Measurements from ENCODE around the gene GPR162.

GPR162 gene

DNA sequence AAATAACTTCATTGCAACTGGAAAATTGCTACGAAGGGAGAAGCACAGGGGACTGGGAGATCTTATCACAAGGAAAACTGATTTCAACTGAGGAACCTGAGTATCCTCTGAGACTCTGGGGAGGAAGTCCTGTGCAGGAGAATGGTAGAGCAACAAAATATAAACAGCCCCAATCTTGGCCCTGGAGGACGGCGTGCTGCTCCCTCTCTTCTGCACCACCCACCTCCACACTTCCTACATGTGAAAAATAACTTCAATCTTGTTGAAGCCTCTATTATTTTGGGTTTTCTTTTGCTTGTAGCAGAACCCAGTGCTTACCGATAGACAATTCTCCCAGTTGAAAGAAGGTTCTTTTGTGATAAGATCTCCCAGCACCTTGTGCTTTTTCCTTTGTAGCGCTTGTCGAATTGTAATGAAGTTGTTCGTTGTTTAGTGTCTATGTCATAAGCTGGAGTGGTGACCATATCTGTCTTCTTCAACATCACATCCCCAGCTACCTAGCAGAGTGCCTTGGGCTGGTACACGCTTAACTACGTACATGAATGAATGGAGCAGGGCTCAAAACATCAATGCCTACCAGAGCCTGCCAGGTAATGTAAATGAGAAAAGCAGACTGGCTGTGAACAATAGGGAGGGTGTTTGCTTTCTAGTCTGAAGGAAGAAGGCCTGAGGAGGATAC lies 35.1 kb upstream of the GPR162 start:
- no peak for DNase-seq (ENCODE audit: low read depth)

DNA sequence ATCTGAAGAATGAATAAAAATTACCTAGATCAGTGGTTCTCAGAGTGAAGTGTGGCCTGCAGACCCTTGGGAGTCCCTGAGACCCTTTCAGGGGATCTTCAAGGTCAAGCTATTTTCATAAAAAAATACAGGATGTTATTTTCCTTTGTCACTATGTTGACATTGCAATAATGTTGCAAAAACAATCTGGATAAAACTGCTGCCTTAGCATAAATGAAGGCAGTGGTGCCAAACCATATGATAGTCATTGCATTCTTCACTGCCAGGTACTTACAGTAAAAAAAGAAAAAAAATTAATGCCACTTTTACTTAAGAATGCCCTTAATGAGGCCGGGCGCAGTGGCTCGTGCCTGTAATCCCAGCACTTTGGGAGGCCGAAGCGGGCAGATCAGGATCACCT lies 34.3 kb upstream of the GPR162 start:
- no peak for DNase-seq (ENCODE audit: low read depth)

DNA sequence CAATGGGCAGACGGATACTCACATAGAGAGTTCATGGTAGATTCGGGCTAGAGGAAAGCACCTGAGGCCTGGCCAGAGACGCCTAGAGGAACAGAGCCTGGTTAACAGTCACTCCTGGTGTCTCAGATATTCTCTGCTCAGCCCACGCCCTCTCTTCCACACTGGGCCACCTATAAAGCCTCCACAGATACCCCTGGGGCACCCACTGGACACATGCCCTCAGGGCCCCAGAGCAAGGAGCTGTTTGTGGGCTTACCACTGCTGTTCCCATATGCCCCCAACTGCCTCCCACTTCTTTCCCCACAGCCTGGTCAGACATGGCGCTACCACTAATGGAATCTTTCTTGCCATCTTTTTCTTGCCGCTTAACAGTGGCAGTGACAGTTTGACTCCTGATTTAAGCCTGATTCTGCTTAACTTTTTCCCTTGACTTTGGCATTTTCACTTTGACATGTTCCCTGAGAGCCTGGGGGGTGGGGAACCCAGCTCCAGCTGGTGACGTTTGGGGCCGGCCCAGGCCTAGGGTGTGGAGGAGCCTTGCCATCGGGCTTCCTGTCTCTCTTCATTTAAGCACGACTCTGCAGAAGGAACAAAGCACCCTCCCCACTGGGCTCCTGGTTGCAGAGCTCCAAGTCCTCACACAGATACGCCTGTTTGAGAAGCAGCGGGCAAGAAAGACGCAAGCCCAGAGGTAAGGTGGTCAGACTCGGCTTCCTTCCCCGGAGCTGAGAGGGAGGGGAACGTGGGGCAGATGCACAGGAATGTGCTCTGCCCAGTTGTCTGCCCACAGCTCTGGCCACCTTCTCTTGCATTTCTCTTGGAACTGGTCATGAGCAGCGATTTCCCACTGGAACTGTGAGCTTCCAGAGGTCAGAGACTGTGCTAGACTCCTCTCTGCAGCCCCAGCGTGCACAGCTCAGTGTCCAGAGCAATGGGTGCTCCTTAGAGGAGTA lies 32.4 kb upstream of the GPR162 start, which contains the start of gene CD4:
Gene CD4 (plus strand): TSS at position 557 of the 953 bp plus-strand sequence. CDS start 10,611 bp downstream, outside the sequence.
- DNase-seq (ENCODE audit: low read depth) = no peak

DNA sequence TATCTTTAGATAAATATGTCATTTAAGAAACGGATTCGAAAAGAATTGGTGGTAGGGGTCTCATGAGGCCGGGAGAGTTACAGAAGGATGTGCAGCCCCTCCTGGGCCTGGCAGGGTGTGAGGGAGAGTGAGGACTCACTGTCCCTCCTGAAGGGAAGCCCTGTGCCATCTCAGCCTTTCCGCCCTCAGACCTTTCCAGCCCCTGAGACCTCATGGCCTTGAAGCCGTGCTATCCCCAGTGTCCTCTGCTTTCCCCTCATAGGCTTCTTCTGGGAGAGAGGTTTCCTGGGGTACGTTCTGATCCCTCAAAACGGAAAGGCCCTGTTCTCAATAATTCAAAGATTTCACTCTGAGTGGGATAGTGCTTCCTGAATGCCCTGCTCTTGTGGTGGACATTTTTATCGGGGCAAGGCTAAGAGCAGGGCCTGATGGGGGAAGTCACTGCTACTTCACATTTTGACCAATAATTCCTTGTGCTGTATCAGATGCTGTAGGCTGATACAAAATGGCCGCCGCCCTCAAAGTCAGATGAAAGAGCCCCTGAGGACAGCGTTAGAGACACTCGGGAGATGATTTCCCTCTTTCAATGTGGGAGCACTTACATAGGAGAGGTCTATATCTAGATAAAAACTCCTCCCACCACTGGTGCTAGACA lies 31.0 kb upstream of the GPR162 start:
- no peak for DNase-seq (ENCODE audit: low read depth)

DNA sequence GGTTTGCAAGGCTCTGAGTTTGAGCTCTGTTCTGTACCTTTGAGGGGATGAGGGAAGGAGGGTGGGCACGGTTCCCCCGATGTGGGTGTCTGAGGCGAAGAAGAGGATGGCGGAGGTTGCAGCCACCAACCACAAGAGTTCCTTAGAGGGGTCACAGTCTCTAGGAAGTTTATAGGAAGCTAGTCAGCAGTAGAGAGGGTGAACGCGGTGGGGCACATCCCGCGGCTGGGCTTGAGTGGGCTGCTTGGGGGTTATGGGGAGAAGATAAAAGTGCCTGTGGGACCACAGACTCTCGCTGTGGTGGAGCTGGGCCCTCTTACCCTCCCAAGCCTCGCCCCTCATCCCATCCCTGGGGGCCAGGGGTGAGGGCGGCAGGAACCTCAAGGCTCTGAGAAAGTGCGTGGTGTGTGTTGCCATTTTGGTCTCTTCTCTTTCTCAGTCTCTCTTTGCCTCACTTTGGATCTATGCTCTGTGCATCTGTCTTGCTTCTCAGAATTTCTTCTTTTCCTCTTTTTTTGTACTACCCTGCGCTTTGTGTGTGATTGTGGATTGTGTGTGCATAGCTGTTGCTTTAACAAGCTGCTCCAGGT lies 29.6 kb upstream of the GPR162 start:
- no peak for DNase-seq (ENCODE audit: low read depth)

DNA sequence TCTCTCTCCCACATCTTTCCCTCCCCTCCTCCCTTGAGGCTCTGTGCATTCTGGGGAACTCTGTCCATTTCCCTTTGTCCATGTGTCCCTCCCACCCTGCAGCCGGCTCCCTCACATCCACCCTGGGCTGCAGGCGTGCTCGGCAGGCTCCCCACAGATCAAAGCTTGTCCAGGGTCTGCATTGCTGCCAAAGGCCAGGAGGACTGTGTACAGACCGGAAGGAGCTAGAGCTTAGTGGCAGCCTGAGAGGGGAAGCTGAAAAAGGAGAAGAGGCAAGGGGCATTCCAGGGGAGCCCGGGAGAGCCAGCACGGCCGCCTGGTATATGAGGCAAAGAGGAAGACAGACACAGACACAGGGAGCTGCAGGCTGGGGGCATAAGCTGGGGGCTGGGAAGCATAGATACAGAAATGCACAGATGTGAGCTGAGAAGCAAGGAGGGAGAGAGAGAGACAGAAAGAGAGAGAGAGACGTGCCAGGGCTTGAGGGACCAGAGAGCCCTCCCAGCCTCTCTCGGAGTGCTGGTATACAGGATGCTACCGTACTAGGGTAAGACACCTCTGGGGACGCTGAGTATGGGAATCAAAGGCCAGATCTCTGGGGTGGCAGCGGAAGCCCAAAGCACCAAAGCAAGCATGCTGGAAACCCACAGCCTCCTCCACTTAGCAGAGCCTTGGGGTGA lies 29.0 kb upstream of the GPR162 start:
- DNase-seq (ENCODE audit: low read depth) = no peak

DNA sequence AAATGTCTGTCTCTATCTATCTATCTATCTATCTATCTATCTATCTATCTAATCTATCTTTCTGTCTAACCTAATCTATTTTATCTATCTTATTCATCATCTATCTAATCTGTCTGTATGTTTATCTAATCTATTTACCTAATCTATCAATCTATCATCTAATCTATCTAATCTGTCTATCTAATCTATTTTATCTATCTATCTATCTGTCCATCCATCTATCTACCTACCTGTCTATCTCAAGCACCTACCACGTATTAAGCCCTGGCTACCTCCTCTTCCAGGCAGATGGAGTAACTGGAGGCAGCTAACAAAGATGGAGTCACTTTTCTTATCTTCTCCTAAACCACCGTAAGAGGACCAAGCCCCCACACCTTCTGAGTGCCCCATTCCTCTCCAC lies 26.5 kb upstream of the GPR162 start:
- DNase-seq (ENCODE audit: low read depth) = no peak

DNA sequence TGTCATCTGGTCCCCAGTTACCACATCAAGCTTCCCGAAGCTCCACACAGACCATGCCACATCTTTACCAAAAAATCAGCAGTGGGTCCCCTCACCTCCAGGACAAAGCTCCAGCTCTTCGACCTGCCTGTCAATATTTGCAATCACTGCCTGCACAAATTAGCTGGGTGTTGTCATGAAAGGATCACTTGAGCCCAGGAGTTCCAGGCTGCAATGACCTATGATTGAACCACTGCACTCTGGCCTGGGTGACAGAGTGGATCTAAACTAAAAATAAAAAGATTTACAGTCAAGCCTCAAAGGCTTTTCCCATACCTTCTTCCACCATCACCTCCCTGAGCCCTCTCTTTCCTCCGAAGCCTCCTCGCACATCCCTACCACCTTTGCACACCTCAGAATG lies 25.0 kb upstream of the GPR162 start:
- DNase-seq (ENCODE audit: low read depth) = no peak

DNA sequence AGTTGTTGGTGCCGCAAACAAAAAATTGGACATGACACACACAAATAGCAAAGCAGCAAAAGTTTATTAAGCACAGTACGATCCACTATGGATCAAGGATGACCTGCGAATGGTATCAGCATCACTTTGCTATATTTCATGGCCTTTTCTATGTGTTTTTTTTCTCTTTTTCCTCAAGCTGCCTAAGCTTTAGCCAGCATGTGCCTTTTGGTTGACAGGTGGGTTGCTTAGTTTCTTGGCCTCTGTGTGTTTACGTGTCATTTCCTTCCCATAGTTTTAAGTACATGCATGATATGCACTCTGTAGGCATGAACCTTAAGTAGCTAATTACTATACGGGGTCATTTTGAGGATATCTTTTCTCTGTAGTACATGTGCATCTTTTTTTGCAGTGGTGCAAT lies 22.5 kb upstream of the GPR162 start:
- no peak for DNase-seq (ENCODE audit: low read depth)

DNA sequence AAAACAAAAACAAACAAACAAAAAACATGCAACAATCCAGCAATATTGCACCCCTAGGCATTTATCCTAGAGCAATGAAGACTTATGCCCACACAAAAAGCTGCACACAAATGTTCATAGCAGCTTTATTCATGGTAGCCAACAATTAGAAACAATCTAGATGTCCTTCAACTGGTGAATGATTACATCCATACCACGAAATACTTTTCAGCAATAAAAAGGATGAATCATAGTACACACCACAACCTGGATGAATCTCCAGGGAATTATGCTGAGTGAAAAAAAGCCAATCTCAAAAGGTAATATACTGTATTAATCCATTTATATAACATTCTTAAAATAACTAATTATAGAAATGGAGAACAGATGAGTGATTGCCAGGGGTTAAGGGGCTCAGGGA lies 14.5 kb upstream of the GPR162 start:
- no peak for DNase-seq (ENCODE audit: low read depth)

DNA sequence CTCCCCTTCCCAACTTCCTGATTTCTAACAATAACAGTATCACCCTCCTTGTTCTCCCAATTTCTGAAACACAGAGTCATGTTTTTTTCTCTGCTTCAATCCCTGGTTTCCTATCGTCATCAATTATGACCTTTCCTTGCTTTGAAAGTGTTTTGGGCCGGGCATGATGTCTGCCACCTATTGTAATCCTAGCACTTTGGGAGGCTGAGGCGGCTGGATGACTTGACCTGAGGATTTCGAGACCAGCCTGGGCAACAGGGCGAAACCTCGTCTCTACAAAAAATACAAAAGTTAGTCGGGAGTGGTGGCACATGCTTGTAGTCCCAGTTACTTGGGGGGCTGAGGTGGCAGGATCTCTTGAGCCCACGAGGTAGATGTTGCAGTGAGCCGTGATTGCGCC lies 12.6 kb upstream of the GPR162 start:
- DNase-seq (ENCODE audit: low read depth) = no peak

DNA sequence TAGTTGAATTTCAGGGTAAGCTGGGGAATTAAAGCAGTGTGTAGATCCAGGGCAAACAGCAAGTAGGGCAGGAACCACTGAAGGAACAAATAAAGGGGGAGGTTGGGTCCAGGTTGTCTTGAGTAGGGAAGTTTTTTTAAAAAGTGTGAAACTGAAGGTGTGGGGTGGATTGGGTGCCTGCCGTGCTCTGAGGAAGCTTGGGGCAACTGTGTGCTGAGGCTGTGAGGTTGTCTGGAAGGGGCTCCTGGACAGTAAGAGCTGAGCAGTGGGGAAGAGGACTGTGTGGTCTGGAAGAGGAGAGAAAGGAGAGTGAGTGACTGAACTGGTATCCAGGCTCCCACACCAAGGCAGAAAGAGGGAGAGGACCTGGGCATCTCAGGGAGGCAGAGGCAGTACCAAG lies 10.9 kb upstream of the GPR162 start:
- no peak for DNase-seq (ENCODE audit: low read depth)

DNA sequence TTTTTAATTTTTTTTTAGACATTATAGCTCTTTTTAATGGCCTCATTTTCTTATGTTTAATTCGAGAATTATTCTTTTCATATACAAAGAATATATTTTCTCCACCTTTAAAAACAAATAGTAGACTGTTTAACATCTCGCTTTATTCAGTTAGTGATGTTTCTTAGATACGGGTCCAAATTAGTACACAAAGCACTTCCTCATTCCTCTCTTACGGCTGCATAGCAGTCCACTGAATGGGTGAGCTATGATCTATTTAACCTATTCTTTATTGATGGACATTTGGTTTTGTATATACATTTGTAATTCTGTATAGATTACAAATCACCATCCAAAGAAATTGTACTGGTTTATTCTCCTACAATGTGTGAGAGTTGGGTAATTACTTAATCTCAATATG lies 8.3 kb upstream of the GPR162 start:
- DNase-seq (ENCODE audit: low read depth) = no peak

DNA sequence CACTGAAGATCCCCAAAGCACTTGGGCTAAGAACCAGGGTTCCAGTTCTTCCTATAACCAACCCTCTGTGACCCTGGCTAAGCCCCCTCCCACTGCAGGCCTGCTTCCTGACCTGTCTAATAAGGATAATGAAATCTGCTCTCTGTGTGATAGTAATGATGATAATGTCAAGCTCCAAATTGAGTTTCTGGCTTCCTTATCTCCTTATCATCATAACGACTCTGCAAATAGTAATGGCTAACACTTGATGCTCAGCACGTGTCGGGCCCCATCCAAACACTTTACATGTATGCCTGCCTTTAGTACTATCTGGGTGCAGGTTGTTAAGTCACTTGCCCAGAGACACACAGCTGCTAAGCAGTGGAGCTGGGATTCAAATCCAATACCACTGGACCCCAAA lies 5.0 kb upstream of the GPR162 start:
- no peak for DNase-seq (ENCODE audit: low read depth)

DNA sequence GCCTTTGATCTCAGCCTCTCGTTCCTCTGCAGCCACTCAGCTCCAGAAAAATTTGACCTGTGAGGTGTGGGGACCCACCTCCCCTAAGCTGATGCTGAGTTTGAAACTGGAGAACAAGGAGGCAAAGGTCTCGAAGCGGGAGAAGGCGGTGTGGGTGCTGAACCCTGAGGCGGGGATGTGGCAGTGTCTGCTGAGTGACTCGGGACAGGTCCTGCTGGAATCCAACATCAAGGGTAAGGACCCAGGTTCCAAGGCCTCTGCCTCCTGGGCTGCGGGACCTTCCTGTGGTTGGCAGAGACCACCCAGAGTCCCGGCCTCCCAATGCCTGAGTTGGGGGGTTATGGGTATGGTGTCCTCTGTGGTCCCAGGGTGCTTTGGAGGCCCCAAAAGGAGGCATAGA lies 4.5 kb upstream of the GPR162 start:
- DNase-seq (ENCODE audit: low read depth) = no peak

DNA sequence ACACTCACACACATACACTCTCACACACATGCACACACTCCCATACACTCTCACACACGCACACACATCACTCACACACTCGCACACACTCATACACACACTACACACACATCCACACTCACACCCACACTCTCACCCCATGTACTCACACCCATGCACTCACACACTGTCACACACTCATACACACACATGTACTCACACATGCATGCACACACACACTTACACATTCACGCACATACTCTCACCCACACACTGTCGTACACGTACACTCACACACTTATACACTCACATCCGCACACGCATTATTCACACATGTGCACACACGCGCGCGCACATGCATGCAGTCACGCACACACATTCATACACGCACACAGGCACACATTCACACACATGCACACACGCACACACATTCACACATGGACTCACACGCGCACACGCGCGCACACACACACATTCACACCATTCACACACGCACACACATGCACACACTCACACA lies 3.9 kb upstream of the GPR162 start:
- no peak for DNase-seq (ENCODE audit: low read depth)

DNA sequence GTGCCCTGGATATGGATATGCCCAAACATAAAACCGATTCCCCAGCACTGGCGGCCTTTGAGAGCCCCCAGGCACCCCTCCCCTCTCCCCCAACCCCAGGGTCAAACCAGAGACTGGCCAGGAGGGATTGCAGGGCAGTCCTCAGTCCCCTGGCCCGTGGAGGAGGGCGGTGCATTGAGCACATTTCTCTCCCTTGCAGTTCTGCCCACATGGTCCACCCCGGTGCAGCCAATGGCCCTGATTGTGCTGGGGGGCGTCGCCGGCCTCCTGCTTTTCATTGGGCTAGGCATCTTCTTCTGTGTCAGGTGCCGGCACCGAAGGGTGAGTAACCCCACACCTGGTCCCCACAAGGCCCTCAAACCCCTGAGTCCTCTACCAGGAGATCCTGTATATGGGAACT lies 3.4 kb upstream of the GPR162 start:
- DNase-seq (ENCODE audit: low read depth) = no peak

DNA sequence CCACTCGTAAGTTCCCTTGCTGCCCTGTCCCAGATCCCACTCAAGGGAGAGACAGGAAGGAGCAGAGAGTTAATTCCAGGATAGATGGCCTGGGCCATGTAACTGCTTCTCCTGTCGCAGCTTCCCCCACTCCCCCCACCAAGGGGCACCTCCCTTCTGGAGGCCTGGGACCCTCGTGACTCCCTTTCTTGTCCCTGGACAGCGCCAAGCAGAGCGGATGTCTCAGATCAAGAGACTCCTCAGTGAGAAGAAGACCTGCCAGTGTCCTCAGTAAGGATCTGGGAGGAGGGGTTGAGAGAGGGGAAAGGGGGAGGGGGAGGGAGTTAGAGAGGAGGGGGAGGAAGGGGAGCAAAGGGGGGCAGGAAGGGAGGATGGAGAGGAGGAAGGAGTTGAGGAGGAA lies 3.0 kb upstream of the GPR162 start:
- no peak for DNase-seq (ENCODE audit: low read depth)

DNA sequence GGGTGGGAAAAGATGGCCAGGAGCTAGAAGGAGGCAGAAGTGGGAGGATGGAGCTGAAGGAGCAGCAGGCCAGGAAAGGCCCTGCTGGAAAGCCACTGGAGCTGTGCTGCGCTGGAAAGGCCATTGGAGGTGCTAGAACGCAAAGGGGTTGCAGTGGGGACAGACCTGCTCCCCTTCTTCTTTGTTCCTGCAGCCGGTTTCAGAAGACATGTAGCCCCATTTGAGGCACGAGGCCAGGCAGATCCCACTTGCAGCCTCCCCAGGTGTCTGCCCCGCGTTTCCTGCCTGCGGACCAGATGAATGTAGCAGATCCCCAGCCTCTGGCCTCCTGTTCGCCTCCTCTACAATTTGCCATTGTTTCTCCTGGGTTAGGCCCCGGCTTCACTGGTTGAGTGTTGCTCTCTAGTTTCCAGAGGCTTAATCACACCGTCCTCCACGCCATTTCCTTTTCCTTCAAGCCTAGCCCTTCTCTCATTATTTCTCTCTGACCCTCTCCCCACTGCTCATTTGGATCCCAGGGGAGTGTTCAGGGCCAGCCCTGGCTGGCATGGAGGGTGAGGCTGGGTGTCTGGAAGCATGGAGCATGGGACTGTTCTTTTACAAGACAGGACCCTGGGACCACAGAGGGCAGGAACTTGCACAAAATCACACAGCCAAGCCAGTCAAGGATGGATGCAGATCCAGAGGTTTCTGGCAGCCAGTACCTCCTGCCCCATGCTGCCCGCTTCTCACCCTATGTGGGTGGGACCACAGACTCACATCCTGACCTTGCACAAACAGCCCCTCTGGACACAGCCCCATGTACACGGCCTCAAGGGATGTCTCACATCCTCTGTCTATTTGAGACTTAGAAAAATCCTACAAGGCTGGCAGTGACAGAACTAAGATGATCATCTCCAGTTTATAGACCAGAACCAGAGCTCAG lies 2.3 kb upstream of the GPR162 start:
- DNase-seq (ENCODE audit: low read depth) = no peak

DNA sequence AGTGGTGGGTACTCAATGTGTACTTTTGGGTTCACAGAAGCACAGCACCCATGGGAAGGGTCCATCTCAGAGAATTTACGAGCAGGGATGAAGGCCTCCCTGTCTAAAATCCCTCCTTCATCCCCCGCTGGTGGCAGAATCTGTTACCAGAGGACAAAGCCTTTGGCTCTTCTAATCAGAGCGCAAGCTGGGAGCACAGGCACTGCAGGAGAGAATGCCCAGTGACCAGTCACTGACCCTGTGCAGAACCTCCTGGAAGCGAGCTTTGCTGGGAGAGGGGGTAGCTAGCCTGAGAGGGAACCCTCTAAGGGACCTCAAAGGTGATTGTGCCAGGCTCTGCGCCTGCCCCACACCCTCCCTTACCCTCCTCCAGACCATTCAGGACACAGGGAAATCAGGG lies 1.5 kb upstream of the GPR162 start:
- no peak for DNase-seq (ENCODE audit: low read depth)
